Fibroblast of lung (primary cell): ENCODE data around the gene IL36B.

ENCODE experiments used
- CTCF ChIP-seq, 2 donors: IDR thresholded peaks in 1 of 2; conservative IDR thresholded peaks in 1 of 2; 1 replicate in 1 of 2; 2 replicates in 1 of 2; pipeline ENCODE4 v1.5.1; 2011 to 2012; ENCODE audit warnings: low read length in 2 of 2, control low read depth in 1 of 2, inconsistent platforms in 1 of 2, low read depth in 1 of 2, mild to moderate bottlenecking in 1 of 2
- EZH2 ChIP-seq: IDR thresholded peaks from 2 replicates; pipeline ENCODE4 v1.5.1; 2012; ENCODE audit warnings: low read length, control low read depth, mild to moderate bottlenecking; ENCODE audit errors: missing control alignments

GRCh38 chr2:113070606-113070975, 17.9 kb upstream of the IL36B start:
- TF ChIP-seq CTCF (conservative IDR thresholded peaks at IDR 0.05 in 1 of 2, IDR thresholded peaks at IDR 0.05 in 1 of 2; ENCODE audit: low read depth in 1 of 2, low read length in 2 of 2) (no peak), EZH2 (no peak)
